Liver (tissue), 9 donors: Measurements from ENCODE around the gene TUBB4A. TPM values are rescaled to one million over a fixed set of nuclear protein-coding genes. Genes with fewer than 3 reads are reported as not detected.

Experiments used
- DNase-seq: peaks from one replicate; pipeline ENCODE4 v3.0.0-alpha.2; 2017; ENCODE audit warnings: low spot score
- H3K27ac ChIP-seq, 2 donors: one replicate each; pipeline ENCODE4 v1.7.0; 2013; ENCODE audit warnings: inconsistent platforms in 2 of 2, low read length in 2 of 2, control low read depth in 1 of 2, low read depth in 1 of 2, mild to moderate bottlenecking in 1 of 2
- H3K27me3 ChIP-seq, 4 donors: one replicate each; pipeline versions ENCODE4 v1.6.1 to v1.7.0; 2013; ENCODE audit warnings: low read length in 3 of 4, inconsistent platforms in 1 of 4, mild to moderate bottlenecking in 1 of 4, moderate library complexity in 1 of 4; ENCODE audit not compliant: control insufficient read depth in 4 of 4, insufficient read depth in 4 of 4
- H3K36me3 ChIP-seq, 4 donors: one replicate each; pipeline versions ENCODE4 v1.6.1 to v1.7.0; 2013; ENCODE audit warnings: low read length in 3 of 4, mild to moderate bottlenecking in 3 of 4, low read depth in 1 of 4, moderate library complexity in 1 of 4; ENCODE audit not compliant: control insufficient read depth in 4 of 4, insufficient read depth in 3 of 4
- H3K4me1 ChIP-seq, 4 donors: one replicate each; pipeline versions ENCODE4 v1.6.1 to v1.7.0; 2013; ENCODE audit warnings: low read length in 3 of 4, mild to moderate bottlenecking in 3 of 4, moderate library complexity in 1 of 4; ENCODE audit not compliant: control insufficient read depth in 4 of 4, insufficient read depth in 4 of 4
- H3K4me3 ChIP-seq, 3 donors: one replicate each; pipeline versions ENCODE4 v1.6.1 to v1.7.0; 2013; ENCODE audit warnings: low read length in 3 of 3, control low read depth in 1 of 3, low read depth in 1 of 3, mild to moderate bottlenecking in 1 of 3
- H3K9ac ChIP-seq, 2 donors: one replicate each; pipeline ENCODE4 v1.7.0; 2013; ENCODE audit warnings: low read length in 2 of 2, mild to moderate bottlenecking in 2 of 2, moderate library complexity in 2 of 2, control low read depth in 1 of 2, low read depth in 1 of 2
- H3K9me3 ChIP-seq, 4 donors: one replicate each; pipeline versions ENCODE4 v1.6.1 to v1.7.0; 2013; ENCODE audit warnings: low read length in 3 of 4; ENCODE audit not compliant: control insufficient read depth in 4 of 4
- EGR1 ChIP-seq, 2 donors: IDR thresholded peaks; 2 replicates each; pipeline ENCODE4 v1.6.1; 2016 to 2018; ENCODE audit warnings: antibody characterized with exemption in 2 of 2, low read depth in 2 of 2
- FOXA1 ChIP-seq: IDR thresholded peaks from 2 replicates; pipeline ENCODE4 v1.6.1; 2016; ENCODE audit warnings: antibody characterized with exemption
- FOXA2 ChIP-seq: IDR thresholded peaks from 2 replicates; pipeline ENCODE4 v1.6.1; 2016; ENCODE audit warnings: antibody characterized with exemption
- GABPA ChIP-seq, 2 donors: IDR thresholded peaks in 1 of 2; conservative IDR thresholded peaks in 1 of 2; 2 replicates each; pipeline ENCODE4 v1.6.1; 2016; ENCODE audit warnings: antibody characterized with exemption in 2 of 2, mild to moderate bottlenecking in 1 of 2, moderate library complexity in 1 of 2
- HNF4A ChIP-seq, 2 donors: conservative IDR thresholded peaks; 2 replicates each; pipeline ENCODE4 v1.6.1; 2016; ENCODE audit warnings: antibody characterized with exemption in 2 of 2, mild to moderate bottlenecking in 2 of 2
- HNF4G ChIP-seq: IDR thresholded peaks from 2 replicates; pipeline ENCODE4 v1.6.1; 2016; ENCODE audit warnings: antibody characterized with exemption
- JUND ChIP-seq, 2 donors: IDR thresholded peaks; 2 replicates each; pipeline ENCODE4 v1.6.1; 2016; ENCODE audit warnings: antibody characterized with exemption in 2 of 2
- NR2F2 ChIP-seq: IDR thresholded peaks from 2 replicates; pipeline ENCODE4 v1.6.1; 2016; ENCODE audit warnings: antibody characterized with exemption
- RAD21 ChIP-seq, 2 donors: IDR thresholded peaks; 2 replicates each; pipeline ENCODE4 v1.6.1; 2016; ENCODE audit warnings: antibody characterized with exemption in 2 of 2, mild to moderate bottlenecking in 2 of 2
- RXRA ChIP-seq, 2 donors: IDR thresholded peaks; 2 replicates each; pipeline ENCODE4 v1.6.1; 2017 to 2018; ENCODE audit warnings: antibody characterized with exemption in 2 of 2, mild to moderate bottlenecking in 1 of 2
- SP1 ChIP-seq: IDR thresholded peaks from 2 replicates; pipeline ENCODE4 v1.6.1; 2018; ENCODE audit warnings: antibody characterized with exemption, mild to moderate bottlenecking
- TAF1 ChIP-seq: conservative IDR thresholded peaks from 2 replicates; pipeline ENCODE4 v1.6.1; 2016; ENCODE audit warnings: antibody characterized with exemption, mild to moderate bottlenecking
- YY1 ChIP-seq: IDR thresholded peaks from 2 replicates; pipeline ENCODE4 v1.6.1; 2016; ENCODE audit warnings: antibody characterized with exemption, mild to moderate bottlenecking
- WGBS: extraction: QIAGEN DNeasy Blood & Tissue Kit; methylation state at CpG from one replicate; pipeline ENCODE4 v1.1.7; 2013; 5-methylcytosine and 5-hydroxymethylcytosine counted together
- polyA plus RNA-seq, 2 donors: library from polyadenylated mRNA; stranded (reverse) in 1 of 2; unstranded in 1 of 2; fragments of 200-250 nt in 1 of 2; fragments of >200 nt in 1 of 2; fragmentation: Nextera tagmentation in 1 of 2; extraction: Ambion mirVana in 1 of 2; gene quantifications; one replicate each; pipeline versions ENCODE4 v1.2.1 to v1.2.3, GENCODE V29; 2013 to 2015
- total RNA-seq, 2 donors: library from RNA; depleted of rRNA; stranded (reverse); fragments of >200 nt; gene quantifications; one replicate each; pipeline ENCODE4 v1.2.3, GENCODE V29; 2014
- TF ChIP-seq, protein P1 (sequence below): IDR thresholded peaks from 2 replicates; pipeline ENCODE4 v1.6.1; 2016; ENCODE audit warnings: antibody characterized with exemption
- TF ChIP-seq, protein P2 (sequence below): IDR thresholded peaks from 2 replicates; pipeline ENCODE4 v1.6.1; 2016; ENCODE audit warnings: antibody characterized with exemption, mild to moderate bottlenecking
- TF ChIP-seq, protein P3 (sequence below): fragments of 150-350 bp; IDR thresholded peaks from 2 replicates; pipeline ENCODE4 v1.5.1; 2017; ENCODE audit warnings: improper control_type of control experiment, low read depth, low read length; ENCODE audit not compliant: missing input control
- TF ChIP-seq, protein P4 (sequence below): IDR thresholded peaks from 2 replicates; pipeline ENCODE4 v1.6.1; 2016; ENCODE audit warnings: antibody characterized with exemption
- TF ChIP-seq, protein P5 (sequence below): IDR thresholded peaks from 2 replicates; pipeline ENCODE4 v1.6.1; 2016; ENCODE audit warnings: antibody characterized with exemption
- donor health status: healthy.
- donor health status: healthy.
- donor health status: healthy.
- donor health status: healthy.
- donor health status: healthy.

TUBB4A gene
- total and polyA plus RNA-seq, 4 donors: 0.25 to 1.9 (median 0.96) TPM

DNA sequence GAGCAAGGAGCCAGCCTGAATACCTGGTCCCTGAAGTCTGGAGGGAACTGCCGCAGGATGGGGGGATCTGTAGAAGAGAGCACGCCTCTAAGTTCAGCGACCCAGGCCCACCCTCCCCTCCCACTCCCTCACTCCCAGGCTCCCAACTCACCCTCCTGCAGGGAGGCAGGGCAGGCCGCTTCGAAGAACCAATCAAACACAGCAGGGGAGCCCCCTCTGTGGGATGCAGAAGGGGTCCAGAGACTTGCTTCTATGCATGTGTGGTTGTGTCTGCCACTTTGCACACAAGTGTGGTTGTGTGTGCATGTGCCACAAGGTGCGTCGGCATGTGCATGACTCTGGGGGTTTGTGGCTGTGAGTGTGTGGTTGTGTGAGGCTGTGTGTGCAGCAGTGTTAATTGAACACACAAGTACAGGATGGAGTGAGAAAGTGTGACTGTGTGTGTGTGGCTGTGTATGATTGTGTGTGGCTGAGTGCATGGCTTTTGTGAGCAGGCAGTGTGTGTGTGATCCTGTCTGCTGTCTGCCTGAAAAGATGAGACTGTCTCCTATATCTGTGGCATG, 22.2 kb downstream of the TUBB4A start:
- WGBS: 78% methylated on average over 7 of the region's 7 CpGs
- no peaks in the 10 kb centered on the region for H3K36me3 ChIP-seq
- no peak overlapping the region for H3K9ac ChIP-seq
- no peak for TF ChIP-seq NR2F2
- TF ChIP-seq JUND (IDR thresholded peaks at IDR 0.05): no peak
- TF ChIP-seq, protein P1, sequence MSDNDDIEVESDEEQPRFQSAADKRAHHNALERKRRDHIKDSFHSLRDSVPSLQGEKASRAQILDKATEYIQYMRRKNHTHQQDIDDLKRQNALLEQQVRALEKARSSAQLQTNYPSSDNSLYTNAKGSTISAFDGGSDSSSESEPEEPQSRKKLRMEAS: no peak
- TF ChIP-seq RAD21 (IDR thresholded peaks at IDR 0.05): no peak
- no peak for TF ChIP-seq HNF4G
- TF ChIP-seq, protein P2, sequence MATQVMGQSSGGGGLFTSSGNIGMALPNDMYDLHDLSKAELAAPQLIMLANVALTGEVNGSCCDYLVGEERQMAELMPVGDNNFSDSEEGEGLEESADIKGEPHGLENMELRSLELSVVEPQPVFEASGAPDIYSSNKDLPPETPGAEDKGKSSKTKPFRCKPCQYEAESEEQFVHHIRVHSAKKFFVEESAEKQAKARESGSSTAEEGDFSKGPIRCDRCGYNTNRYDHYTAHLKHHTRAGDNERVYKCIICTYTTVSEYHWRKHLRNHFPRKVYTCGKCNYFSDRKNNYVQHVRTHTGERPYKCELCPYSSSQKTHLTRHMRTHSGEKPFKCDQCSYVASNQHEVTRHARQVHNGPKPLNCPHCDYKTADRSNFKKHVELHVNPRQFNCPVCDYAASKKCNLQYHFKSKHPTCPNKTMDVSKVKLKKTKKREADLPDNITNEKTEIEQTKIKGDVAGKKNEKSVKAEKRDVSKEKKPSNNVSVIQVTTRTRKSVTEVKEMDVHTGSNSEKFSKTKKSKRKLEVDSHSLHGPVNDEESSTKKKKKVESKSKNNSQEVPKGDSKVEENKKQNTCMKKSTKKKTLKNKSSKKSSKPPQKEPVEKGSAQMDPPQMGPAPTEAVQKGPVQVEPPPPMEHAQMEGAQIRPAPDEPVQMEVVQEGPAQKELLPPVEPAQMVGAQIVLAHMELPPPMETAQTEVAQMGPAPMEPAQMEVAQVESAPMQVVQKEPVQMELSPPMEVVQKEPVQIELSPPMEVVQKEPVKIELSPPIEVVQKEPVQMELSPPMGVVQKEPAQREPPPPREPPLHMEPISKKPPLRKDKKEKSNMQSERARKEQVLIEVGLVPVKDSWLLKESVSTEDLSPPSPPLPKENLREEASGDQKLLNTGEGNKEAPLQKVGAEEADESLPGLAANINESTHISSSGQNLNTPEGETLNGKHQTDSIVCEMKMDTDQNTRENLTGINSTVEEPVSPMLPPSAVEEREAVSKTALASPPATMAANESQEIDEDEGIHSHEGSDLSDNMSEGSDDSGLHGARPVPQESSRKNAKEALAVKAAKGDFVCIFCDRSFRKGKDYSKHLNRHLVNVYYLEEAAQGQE: no peak
- TF ChIP-seq RXRA (IDR thresholded peaks at IDR 0.05): no peak
- TF ChIP-seq, protein P3, sequence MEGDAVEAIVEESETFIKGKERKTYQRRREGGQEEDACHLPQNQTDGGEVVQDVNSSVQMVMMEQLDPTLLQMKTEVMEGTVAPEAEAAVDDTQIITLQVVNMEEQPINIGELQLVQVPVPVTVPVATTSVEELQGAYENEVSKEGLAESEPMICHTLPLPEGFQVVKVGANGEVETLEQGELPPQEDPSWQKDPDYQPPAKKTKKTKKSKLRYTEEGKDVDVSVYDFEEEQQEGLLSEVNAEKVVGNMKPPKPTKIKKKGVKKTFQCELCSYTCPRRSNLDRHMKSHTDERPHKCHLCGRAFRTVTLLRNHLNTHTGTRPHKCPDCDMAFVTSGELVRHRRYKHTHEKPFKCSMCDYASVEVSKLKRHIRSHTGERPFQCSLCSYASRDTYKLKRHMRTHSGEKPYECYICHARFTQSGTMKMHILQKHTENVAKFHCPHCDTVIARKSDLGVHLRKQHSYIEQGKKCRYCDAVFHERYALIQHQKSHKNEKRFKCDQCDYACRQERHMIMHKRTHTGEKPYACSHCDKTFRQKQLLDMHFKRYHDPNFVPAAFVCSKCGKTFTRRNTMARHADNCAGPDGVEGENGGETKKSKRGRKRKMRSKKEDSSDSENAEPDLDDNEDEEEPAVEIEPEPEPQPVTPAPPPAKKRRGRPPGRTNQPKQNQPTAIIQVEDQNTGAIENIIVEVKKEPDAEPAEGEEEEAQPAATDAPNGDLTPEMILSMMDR: no peak
- no peak for TF ChIP-seq YY1
- no peak for TF ChIP-seq FOXA1
- no peak for TF ChIP-seq GABPA (IDR thresholded peaks at IDR 0.05 in 1 of 2, conservative IDR thresholded peaks at IDR 0.05 in 1 of 2)
- TF ChIP-seq EGR1 (IDR thresholded peaks at IDR 0.05; ENCODE audit: low read depth in 2 of 2): no peak
- no peak for TF ChIP-seq FOXA2
- no peak for TF ChIP-seq TAF1
- TF ChIP-seq, protein P4, sequence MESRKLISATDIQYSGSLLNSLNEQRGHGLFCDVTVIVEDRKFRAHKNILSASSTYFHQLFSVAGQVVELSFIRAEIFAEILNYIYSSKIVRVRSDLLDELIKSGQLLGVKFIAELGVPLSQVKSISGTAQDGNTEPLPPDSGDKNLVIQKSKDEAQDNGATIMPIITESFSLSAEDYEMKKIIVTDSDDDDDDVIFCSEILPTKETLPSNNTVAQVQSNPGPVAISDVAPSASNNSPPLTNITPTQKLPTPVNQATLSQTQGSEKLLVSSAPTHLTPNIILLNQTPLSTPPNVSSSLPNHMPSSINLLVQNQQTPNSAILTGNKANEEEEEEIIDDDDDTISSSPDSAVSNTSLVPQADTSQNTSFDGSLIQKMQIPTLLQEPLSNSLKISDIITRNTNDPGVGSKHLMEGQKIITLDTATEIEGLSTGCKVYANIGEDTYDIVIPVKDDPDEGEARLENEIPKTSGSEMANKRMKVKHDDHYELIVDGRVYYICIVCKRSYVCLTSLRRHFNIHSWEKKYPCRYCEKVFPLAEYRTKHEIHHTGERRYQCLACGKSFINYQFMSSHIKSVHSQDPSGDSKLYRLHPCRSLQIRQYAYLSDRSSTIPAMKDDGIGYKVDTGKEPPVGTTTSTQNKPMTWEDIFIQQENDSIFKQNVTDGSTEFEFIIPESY: no peak
- no peak for TF ChIP-seq HNF4A (conservative IDR thresholded peaks at IDR 0.05)
- TF ChIP-seq, protein P5, sequence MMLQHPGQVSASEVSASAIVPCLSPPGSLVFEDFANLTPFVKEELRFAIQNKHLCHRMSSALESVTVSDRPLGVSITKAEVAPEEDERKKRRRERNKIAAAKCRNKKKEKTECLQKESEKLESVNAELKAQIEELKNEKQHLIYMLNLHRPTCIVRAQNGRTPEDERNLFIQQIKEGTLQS: no peak
- no peak for TF ChIP-seq SP1
- no peaks in the 10 kb centered on the region for H3K27me3 ChIP-seq
- H3K27ac ChIP-seq: no peak overlapping the region
- no peaks in the 10 kb centered on the region for H3K9me3 ChIP-seq
- DNase-seq: no peak
- H3K4me3 ChIP-seq: no peak overlapping the region
- H3K4me1 ChIP-seq: peaks cover 0 to 19% (median 3%) of the 10 kb centered on the region in 4 donors
